GM08714 (cell line): Measurements from ENCODE around the gene TPSD1.
"Not testable (repeated sequence)": the region's sequence is repeated elsewhere in the genome, so short reads cannot be mapped to it uniquely, and the experiment has no call there.

Source experiments
- H3K4me3 ChIP-seq: fragments of 200-500 bp; sonication (Bioruptor generic); 2 replicates; pipeline ENCODE4 v1.5.1; 2014; ENCODE audit warnings: mild to moderate bottlenecking, low read length, inconsistent platforms
- ZNF274 ChIP-seq: IDR thresholded peaks from 2 replicates; pipeline ENCODE4 v1.6.1; 2012; ENCODE audit warnings: mild to moderate bottlenecking, low read depth, low read length

The TPSD1 gene

DNA sequence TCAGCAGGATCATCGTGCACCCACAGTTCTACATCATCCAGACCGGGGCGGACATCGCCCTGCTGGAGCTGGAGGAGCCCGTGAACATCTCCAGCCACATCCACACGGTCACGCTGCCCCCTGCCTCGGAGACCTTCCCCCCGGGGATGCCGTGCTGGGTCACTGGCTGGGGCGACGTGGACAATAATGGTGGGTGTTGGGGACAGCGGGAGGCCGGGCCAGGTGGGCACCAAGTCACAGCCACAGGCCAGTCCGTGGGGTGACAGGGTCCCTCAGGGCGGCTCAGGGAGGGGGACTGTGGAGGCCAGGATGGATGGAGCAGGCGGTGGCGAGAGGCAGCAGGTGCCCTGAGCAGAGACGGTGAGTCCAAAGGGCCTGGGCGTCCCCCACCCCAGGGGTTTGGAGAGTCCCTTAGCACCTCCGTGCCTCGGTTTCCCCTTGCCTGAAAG, 1.0 kb downstream of the TPSD1 start:
- H3K4me3 ChIP-seq = no peak overlapping the region
- TF ChIP-seq ZNF274 = no peak

DNA sequence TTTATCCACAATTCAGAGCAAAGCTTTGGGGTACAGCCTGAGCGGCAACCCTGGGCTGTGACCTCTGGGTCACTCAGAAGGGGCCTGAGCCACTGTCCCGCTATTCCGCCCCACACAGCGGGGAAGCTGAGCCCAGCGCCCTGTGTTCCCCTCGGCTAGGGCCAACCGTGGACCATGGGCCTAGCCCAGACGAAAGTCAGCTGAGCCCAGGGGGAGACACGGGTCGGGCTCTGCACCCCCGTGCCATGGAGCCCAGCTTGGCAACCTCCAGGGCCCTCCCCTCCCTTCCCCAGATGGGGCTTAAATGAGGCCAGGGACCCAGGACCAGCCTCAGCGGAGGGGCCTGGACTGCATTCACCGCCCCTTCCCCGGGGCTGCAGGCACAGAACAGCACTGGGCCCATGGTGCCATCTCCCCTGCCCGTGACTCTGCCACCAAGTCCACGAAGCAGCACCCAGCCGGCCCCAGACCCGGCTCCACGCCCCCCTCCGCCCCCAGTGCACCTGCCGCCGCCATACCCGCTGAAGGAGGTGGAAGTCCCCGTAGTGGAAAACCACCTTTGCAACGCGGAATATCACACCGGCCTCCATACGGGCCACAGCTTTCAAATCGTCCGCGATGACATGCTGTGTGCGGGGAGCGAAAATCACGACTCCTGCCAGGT, 1.8 kb downstream of the TPSD1 start:
- no peak overlapping the region for H3K4me3 ChIP-seq
- no peak for TF ChIP-seq ZNF274

DNA sequence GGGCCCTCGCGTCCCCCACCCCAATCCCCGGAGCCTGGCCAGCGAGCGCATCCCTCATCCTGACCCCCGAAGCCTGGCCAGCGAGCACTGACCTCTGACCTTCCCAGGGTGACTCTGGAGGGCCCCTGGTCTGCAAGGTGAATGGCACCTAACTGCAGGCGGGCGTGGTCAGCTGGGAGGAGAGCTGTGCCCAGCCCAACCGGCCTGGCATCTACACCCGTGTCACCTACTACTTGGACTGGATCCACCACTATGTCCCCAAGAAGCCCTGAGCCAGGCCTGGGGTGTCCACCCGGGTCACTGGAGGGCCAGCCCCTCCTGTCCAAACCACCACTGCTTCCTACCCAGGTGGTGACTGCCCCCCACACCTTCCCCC, 2.3 kb downstream of the TPSD1 start:
- TF ChIP-seq ZNF274 = no peak
- H3K4me3 ChIP-seq = no peak overlapping the region

DNA sequence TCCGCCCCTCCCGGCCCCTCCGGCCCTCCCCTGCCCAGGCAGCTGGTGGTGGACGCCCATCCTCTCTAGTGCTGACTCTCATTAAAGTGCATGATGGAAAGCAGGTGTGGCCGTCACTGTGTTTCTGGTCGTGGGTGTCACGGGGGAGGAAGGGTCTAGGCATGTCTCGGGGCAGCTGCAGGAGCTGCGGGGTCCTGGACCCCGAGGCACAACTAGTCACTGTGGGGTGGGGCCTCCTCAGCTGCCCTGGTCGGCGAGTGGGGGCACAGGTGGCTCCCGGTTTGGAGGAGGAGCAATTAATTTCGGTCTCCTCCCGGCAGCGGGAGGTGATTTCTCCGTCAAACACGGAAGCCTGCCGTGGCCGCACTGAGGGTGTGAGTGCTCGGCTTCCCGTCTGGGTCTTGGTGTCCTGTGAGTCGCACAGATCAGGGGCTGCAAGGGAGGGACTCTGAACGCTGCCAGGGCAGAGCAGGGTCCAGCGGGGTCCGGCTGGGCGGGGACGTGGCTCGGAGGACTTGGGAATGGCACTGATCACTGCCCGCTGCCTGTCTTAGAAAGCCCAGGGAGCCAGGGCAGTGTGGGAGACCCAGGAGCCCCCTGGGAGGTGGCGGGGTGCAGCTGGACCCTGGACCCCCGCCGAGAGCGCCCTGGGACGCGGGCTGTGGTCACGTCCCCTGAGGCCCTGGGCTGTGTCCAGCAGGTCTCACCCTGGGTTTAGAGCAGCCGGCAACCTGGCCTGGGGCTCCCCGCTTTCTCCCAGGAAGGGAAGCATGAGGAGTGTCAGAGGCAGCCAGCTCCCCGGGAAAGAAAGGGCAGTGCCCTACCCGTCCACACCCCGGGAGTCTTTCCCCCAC, 3.3 kb downstream of the TPSD1 start:
- H3K4me3 ChIP-seq = no peak overlapping the region
- TF ChIP-seq ZNF274 = no peak

DNA sequence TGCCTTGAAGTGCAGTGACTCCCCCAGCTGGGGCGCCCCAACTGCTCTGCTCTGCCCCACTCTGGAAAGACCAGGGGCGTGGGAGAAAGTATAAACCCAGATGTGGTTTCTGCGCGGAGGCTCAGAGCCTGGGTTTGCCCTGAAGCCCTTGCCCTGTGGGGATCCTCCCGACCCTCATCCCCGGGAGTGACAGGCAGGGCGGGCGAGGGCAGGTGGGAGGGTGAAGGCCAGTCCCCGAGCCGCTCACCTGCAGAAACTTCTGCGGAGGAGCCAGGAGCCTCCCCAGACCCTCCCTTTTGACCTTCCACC, 3.8 kb downstream of the TPSD1 start:
- H3K4me3 ChIP-seq = no peak overlapping the region
- TF ChIP-seq ZNF274 = no peak

DNA sequence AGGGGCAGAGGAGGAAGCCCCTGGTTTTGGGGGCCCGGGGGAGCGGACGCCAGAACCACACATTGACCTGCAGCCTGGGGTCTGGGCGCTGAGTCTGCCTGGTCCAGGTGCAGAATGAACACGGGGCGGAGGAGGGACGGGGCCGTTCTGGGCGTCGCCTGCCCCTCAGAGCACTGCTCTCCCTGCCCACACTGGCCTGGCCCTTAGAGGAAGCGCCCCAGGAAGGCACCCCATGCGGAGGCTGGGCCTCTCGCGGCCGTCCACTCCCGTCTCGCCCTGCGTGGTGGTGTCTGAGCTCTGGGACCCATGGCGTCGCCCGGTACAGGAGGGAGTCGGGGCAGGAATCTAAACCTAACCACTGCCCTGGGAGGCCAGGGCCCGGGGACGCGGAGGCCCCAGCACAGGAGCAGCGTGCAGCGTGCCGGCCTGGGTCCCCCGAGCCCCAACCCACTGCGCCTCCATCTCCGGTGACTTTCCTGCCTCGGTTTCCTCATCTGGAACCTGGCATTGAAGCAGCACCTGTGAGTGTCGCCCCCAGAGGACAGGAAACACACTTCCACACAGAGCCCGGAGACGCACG, 4.3 kb downstream of the TPSD1 start:
- TF ChIP-seq ZNF274 = no peak
- no peak overlapping the region for H3K4me3 ChIP-seq

DNA sequence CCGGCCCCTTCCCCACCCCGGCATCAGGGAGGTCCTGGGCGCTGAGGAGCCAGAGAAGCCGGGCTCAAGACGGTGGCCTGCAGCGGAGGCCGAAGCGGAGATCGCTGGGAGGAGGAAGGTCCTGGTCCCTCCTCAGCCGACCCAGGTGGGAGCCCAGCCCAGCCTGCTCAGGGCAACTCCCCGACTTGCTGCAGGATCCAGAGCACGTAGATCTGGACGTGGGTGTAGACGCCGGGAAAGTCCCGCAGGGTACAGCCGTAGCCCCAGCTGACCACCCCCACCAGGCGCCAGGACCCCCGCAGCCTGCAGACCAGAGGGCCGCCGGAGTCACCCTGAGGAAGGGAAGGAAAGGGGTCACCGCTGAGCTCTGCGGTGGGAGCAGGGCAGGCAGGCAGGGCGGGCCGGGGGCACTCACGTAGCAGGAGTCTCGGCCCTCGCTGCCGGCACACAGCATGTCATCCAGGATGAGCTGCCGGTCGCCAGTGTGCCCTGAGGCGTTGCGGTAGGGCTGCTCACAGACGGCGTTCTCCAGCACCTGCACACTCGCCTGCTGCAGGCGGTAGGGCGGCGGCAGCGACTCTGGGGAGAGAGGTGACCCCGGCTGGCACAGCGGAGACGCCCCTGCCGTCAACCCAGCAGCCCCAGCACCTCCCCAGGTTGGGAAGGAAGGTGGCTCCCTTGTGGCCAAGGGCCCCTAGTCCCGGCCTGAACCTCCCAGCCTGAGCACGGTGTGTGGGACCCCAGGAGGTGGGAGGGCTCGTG, 5.4 kb downstream of the TPSD1 start:
- no peak for TF ChIP-seq ZNF274
- no peak overlapping the region for H3K4me3 ChIP-seq

DNA sequence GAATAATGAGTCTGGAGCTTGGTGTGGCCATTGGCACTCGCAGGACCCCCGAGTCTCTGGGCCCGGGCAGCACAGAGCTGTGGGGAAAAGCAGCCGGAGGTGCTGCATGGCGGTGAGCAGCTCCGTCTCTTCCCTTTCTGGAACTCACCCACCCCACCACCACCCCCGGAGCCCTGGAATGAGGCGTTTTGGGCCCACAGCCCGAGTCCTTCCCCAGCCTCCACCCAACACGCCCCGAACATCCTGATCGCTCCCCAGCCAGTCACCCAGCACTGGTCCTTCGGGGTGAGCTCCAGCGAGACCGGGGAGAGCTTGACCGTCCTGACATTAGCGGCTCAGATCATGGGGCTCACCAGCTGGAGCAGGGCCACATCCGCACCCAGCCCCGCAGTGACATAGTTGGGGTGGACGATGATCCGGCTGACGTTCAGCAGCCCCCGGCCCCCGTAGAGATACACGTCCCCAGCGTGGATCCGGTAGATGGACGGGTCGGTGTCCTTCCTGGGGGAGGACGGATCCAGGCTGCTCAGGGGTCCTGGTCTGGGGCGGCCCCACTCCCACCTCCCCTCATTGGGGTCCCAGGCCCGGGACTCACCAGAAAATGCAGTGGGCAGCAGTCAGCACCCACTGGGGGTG, 6.5 kb downstream of the TPSD1 start:
- no peak for TF ChIP-seq ZNF274
- H3K4me3 ChIP-seq = no peak overlapping the region

DNA sequence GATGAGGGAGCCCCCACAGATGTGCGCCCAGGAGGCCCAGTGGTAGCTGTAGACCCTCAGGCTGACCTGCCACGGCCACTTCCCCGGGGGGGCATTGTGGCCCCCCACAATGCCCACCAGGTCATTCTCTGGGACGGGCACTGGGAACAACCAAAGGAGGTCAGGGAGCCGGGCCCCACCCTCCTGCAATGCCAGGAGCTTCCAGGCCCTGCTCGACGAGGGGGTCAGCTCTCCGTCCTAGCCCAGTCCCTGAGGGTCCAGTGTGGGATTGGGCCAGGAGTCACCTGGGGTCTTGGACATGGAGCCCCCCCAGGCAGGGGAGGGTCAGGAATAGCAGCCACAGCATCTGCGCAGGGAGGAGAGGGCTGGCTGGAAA, 7.0 kb downstream of the TPSD1 start:
- H3K4me3 ChIP-seq = no peak overlapping the region
- TF ChIP-seq ZNF274 = no peak

DNA sequence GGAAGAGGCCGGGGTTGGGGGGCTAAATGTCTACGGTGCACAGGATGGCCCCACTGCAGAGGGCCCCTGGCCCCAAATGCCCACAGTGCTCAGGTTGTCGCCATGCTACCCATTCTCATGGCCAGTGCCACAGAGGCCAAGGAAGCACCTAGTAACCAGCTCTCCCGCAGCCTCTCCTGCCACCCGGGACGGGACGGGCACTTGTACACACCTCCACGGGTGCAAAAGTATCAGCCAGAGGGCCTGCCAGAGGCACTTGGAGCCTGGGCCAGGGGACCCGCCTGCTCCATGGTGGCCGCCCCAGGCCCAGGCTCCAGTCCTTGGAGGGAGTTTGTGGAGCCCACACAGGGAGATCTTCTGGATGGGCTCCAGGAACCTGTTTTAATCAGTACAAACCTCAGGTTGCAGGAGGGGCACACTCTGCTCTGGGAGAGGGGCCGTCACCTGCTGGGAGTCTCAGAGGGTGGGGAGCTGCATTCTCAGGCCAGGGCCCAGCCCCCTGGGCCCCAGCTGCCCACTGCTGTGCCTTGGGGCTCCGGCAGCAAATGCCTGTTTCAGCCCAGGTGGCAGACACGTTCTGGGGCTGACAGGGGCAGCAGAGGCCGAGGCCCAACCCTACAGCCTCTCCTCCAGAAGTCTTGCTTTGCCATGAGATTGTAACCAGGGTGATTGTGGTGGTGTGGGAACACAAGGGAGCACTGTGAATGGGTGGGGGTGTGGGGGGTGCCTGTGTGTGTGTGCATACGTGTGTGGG, 7.9 kb downstream of the TPSD1 start:
- no peak overlapping the region for H3K4me3 ChIP-seq
- no peak for TF ChIP-seq ZNF274

DNA sequence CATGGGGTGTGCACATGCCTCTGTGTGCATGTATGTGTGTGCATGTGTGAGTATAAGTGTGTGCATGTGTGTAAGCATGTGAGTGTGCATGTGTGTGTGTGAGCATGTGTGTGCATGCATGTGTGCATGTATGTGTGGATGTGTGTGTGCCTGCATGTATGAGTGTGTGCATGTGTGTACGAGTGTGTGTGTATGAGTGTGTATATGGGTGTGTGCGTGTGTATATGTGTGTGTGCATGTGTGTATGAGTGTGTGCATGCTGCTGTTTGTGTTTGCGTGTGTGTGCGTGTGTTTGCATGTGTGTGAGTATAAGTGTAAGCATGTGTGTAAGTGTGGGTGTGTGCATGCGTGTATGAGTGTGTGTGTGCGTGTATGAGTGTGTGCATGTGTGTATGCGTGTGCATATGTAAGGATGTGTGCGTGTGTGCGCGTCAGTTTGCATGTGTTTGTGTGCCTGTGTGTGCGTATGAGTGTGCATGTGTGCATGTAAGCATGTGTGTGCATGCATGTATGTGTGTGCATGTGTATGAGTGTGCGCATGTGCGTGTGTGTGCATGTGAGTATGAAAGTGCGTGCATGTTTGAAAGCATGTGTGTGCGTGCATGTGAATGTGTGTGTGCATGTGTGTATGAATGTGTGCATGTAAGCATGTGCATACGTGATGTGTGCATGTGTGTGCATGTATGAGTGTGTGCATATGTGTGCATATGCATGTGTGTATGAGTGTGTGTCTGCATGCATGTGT, 8.6 kb downstream of the TPSD1 start:
- no peak overlapping the region for H3K4me3 ChIP-seq
- no peak for TF ChIP-seq ZNF274

DNA sequence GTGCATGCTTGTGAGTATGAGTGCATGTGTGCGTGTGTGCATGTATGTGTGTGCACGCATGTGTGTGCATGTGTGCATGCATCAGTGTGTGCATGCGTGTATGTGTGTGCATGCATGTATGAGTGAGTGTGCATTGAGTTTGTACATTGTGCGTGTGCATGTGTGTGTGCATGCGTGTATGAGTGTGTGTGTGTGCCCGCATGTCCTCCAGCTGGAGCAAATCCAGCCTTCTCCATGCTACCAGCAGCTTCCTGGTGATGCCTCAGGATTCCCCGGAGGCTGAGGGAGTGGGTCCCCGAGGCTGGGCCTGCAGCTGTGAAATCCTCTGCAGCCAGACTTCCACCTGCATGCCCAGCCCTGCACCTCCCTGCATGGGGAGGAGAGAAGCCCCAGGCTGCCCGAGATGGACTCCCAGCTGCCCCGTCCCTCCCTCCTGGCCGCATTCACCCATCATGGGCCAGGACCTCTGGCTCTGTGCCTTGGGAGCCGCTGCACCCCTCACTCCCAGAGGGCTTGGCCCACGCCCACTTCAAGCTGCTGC, 9.3 kb downstream of the TPSD1 start:
- no peak for TF ChIP-seq ZNF274
- no peak overlapping the region for H3K4me3 ChIP-seq

DNA sequence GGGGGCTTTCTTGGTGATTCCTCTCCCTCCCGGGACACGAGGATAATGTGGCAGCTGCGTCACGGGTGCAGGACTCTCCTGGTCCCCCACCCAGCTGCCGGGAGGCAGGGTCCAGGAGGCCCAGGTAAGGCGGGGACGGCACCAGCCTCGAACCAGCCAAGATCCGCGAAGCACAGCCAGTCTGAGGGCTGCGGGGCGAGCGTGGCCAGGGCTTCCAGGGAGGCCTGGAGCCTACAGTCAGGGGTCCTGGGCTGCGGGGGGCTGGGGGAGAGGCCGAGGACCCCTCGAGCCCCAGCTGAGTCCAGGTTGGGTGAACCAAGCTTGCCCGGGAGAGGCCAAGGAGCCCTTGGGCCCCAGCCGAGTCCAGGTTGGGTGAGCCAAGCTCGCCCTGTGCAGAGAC, 10.0 kb downstream of the TPSD1 start:
- TF ChIP-seq ZNF274 = no peak
- no peak overlapping the region for H3K4me3 ChIP-seq

DNA sequence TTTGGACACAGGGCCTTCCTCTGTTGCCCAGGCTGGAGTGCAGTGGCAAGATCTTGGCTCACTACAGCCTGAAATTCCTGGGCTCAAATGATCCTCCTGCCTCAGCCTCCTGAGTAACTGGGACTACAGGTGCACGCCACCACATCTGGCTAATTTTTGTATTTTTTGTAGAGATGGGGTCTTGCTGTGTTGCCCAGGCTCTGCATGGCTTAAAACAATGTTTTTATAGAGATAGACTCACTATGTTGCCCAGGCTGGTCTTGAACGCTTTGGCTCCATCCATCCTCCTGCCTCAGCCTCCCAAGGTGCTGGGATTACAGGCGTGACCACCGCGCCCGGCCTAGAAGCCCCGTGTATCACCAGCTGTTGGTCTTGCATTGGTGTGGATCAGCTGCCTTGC, 13.5 kb downstream of the TPSD1 start:
- not testable (repeated sequence) for H3K4me3 ChIP-seq
